K562 (cell line): ENCODE data around the gene TRIP6. TPM values are rescaled to one million over a fixed set of nuclear protein-coding genes. Genes with fewer than 3 reads are reported as not detected.

ENCODE experiments used
- BCOR ChIP-seq: fragments of 450-650 bp; IDR thresholded peaks from 2 replicates; pipeline ENCODE4 v1.6.1; 2016
- E2F1 ChIP-seq: sonication (generic); formaldehyde crosslinking; IDR thresholded peaks from 2 replicates; pipeline ENCODE4 v1.8.1; 2023; ENCODE audit warnings: mild to moderate bottlenecking, missing genetic modification reagents, moderate library complexity
- E2F5 ChIP-seq: sonication (generic); formaldehyde crosslinking; IDR thresholded peaks from 2 replicates; pipeline ENCODE4 v1.8.0; 2022; ENCODE audit warnings: mild to moderate bottlenecking, missing genetic modification reagents
- EP300 ChIP-seq: IDR thresholded peaks from 2 replicates; pipeline ENCODE4 v1.6.1; 2012; ENCODE audit warnings: low read length, improper control_type of control experiment
- FOS ChIP-seq: IDR thresholded peaks from 3 replicates; pipeline ENCODE4 v1.6.1; 2011; ENCODE audit not compliant: insufficient read length; ENCODE audit errors: extremely low read depth
- FOXK2 ChIP-seq, 2 experiments: fragments of 450-650 bp; IDR thresholded peaks in 1 of 2; conservative IDR thresholded peaks in 1 of 2; 2 replicates each; pipeline ENCODE4 v1.6.1; 2016; ENCODE audit warnings: low read depth in 2 of 2, mild to moderate bottlenecking in 1 of 2
- HMGN3 ChIP-seq: IDR thresholded peaks from 2 replicates; pipeline ENCODE4 v1.6.1; 2011; ENCODE audit warnings: borderline replicate concordance, low read depth, mild to moderate bottlenecking, mixed read lengths, low read length; ENCODE audit not compliant: insufficient read length; ENCODE audit errors: extremely low read depth
- KLF13 ChIP-seq: fragments of 450-650 bp; IDR thresholded peaks from 2 replicates; pipeline ENCODE4 v1.6.1; 2016; ENCODE audit warnings: missing genetic modification characterization, low read depth, mild to moderate bottlenecking, missing compliant biosample characterization, moderate library complexity, borderline replicate concordance
- L3MBTL2 ChIP-seq: fragments of 450-650 bp; IDR thresholded peaks from 2 replicates; pipeline ENCODE4 v1.6.1; 2016; ENCODE audit warnings: mild to moderate bottlenecking, moderate library complexity
- LARP7 ChIP-seq: fragments of 450-650 bp; IDR thresholded peaks from 2 replicates; pipeline ENCODE4 v1.6.1; 2016
- MEIS2 ChIP-seq: fragments of 450-650 bp; IDR thresholded peaks from 2 replicates; pipeline ENCODE4 v1.6.1; 2014; ENCODE audit warnings: mild to moderate bottlenecking; ENCODE audit not compliant: partially characterized antibody
- NFIX ChIP-seq: fragments of 250-450 bp; sonication (Bioruptor Pico); IDR thresholded peaks from 2 replicates; pipeline ENCODE4 v1.4.0; 2020; ENCODE audit warnings: low read depth, mild to moderate bottlenecking, moderate library complexity
- NUFIP1 ChIP-seq: fragments of 450-650 bp; IDR thresholded peaks from 2 replicates; pipeline ENCODE4 v1.6.1; 2018; ENCODE audit not compliant: partially characterized antibody
- RBM22 ChIP-seq: fragments of 200-400 bp; formaldehyde crosslinking; IDR thresholded peaks from 2 replicates; pipeline ENCODE4 v1.6.1; 2018; ENCODE audit warnings: low read length, low read depth; ENCODE audit not compliant: poor library complexity, severe bottlenecking
- RBM34 ChIP-seq: fragments of 200-400 bp; formaldehyde crosslinking; IDR thresholded peaks from 2 replicates; pipeline ENCODE4 v1.6.1; 2018; ENCODE audit warnings: low read length, borderline replicate concordance; ENCODE audit not compliant: insufficient read depth
- RUNX1 ChIP-seq: sonication (generic); IDR thresholded peaks from 2 replicates; pipeline ENCODE4 v1.6.1; 2016; ENCODE audit warnings: antibody characterized with exemption, low read depth
- TAF1 ChIP-seq: IDR thresholded peaks from 2 replicates; pipeline ENCODE4 v1.6.1; 2011; ENCODE audit warnings: mild to moderate bottlenecking, low read length, moderate library complexity; ENCODE audit not compliant: insufficient read depth, control insufficient read depth, severe bottlenecking; ENCODE audit errors: extremely low read depth
- TARDBP ChIP-seq: fragments of 450-650 bp; IDR thresholded peaks from 2 replicates; pipeline ENCODE4 v1.6.1; 2016
- TFE3 ChIP-seq: fragments of 450-650 bp; formaldehyde crosslinking; IDR thresholded peaks from 2 replicates; pipeline ENCODE4 v1.4.0; 2020; ENCODE audit warnings: mild to moderate bottlenecking, mixed read lengths
- TRIM24 ChIP-seq, 2 experiments: fragments of 450-650 bp; IDR thresholded peaks; 2 replicates each; pipeline ENCODE4 v1.6.1; 2016
- ZNF668 ChIP-seq: fragments of 250-450 bp; sonication (Bioruptor Pico); IDR thresholded peaks from 2 replicates; pipeline ENCODE4 v1.8.0; 2022; ENCODE audit warnings: mild to moderate bottlenecking, inconsistent platforms
- ZNF707 ChIP-seq: fragments of 250-450 bp; sonication (Bioruptor Pico); conservative IDR thresholded peaks from 2 replicates; pipeline ENCODE4 v1.8.0; 2022; ENCODE audit warnings: inconsistent platforms, mild to moderate bottlenecking, moderate library complexity
- polyA plus RNA-seq, 8 experiments: library from polyadenylated mRNA; depleted of rRNA in 4 of 8; stranded (reverse) in 5 of 8; unstranded in 3 of 8; fragments of >200 nt; fragmentation: Nextera tagmentation in 2 of 8; fragmentation: Illumina TruSeq in 1 of 8; extraction: Ambion mirVana in 2 of 8; extraction: Trizol in 1 of 8; gene quantifications; 2 replicates each; pipeline versions ENCODE4 v1.2.1 to v1.2.3, GENCODE V29; 2011 to 2014; ENCODE audit warnings: inconsistent platforms in 1 of 8, missing spikeins in 1 of 8
- total RNA-seq, 7 experiments: library from RNA; depleted of rRNA in 6 of 7; stranded (reverse); fragments of >200 nt in 6 of 7; fragmentation: Illumina TruSeq in 2 of 7; extraction: Trizol in 2 of 7; gene quantifications; 2 replicates each; pipeline versions ENCODE4 v1.2.1 to v1.2.3, GENCODE V29; 2011 to 2021; ENCODE audit warnings: low replicate concordance in 1 of 7

TRIP6 gene
- total and polyA plus RNA-seq, 9 of the 15 experiments (the other 6 are each of a cell fraction or from before 2014, with no cell fraction given), result 5.9 to 141 (median 54.0) TPM

- TF ChIP-seq KLF13, result 0 out of 2 replicates have a peak, but pooled peaks have one; percentile 34
- TF ChIP-seq NFIX (CRISPR knock-in tag), result peak; percentile 14; the same call in 1 of the 2 replicates
- peak; percentile 98 for TF ChIP-seq L3MBTL2
- TF ChIP-seq TARDBP, result peak; percentile 35; the same call in 1 of the 2 replicates
- peak; percentile 72 for TF ChIP-seq HMGN3
- no peak for TF ChIP-seq FOS
- TF ChIP-seq NUFIP1, result peak; percentile 30
- TF ChIP-seq ZNF668 (CRISPR knock-in tag), result peak; percentile 50; the same call in 1 of the 2 replicates
- no peak for TF ChIP-seq RUNX1
- peak; percentile 7 to 70; a peak in 1 of 4 replicates for TF ChIP-seq TRIM24 (IDR thresholded peaks at IDR 0.05)
- TF ChIP-seq RBM34, result no peak
- peak; percentile 30 for TF ChIP-seq RBM22
- TF ChIP-seq EP300, result peak; percentile 74
- TF ChIP-seq MEIS2, result no peak
- TF ChIP-seq TAF1, result peak; percentile 68
- peak; percentile 93 for TF ChIP-seq TFE3 (CRISPR knock-in tag)
- TF ChIP-seq ZNF707 (CRISPR knock-in tag), result no peak
- no peak for TF ChIP-seq LARP7
- TF ChIP-seq E2F1, result 0 out of 2 replicates have a peak, but pooled peaks have one; percentile 24
- no peak for TF ChIP-seq E2F5 (CRISPR knock-in tag)
- peak; percentile 56 to 58; a peak in 2 of 4 replicates for TF ChIP-seq FOXK2 (conservative IDR thresholded peaks at IDR 0.05 in 1 of 2, IDR thresholded peaks at IDR 0.05 in 1 of 2; ENCODE audit: low read depth in 2 of 2)
- TF ChIP-seq BCOR, result no peak
These were observed at the start of gene TRIP6 (continued) for GRCh38 chr7:100867040-100867775.
